Measurements from ENCODE around the gene RAB4B.
A peak's percentile ranks its signal among the peaks of the same experiment; 100 is the strongest.
"Not testable (repeated sequence)": the region's sequence is repeated elsewhere in the genome, so short reads cannot be mapped to it uniquely, and the experiment has no call there.

RAB4B gene

GRCh38 chr19:40826312-40826698 lies 48.3 kb downstream of the RAB4B start:
- H4K8ac ChIP-seq (ENCODE audit: low read depth, low read length); H3K4ac ChIP-seq (ENCODE audit: low read length); H3K36me3 ChIP-seq (replicated peaks in 1 of 2; ENCODE audit: control insufficient read depth in 2 of 2, insufficient read depth in 2 of 2, low read length in 2 of 2); H3K27ac ChIP-seq (replicated peaks; ENCODE audit: low read length); H3K23ac ChIP-seq (ENCODE audit: low read depth, low read length, poor library complexity); H3K18ac ChIP-seq (ENCODE audit: low read length); H2AFZ ChIP-seq (ENCODE audit: low read length); H2BK5ac ChIP-seq (ENCODE audit: low read length); H3K4me2 ChIP-seq (ENCODE audit: insufficient read depth, low read length, poor library complexity, severe bottlenecking); H2BK120ac ChIP-seq (ENCODE audit: low read depth, low read length); H3K4me3 ChIP-seq (ENCODE audit: low read length in 2 of 2); DNase-seq (ENCODE audit: low spot score); H3K27me3 ChIP-seq (ENCODE audit: control insufficient read depth in 3 of 3, insufficient read depth in 3 of 3, low read depth in 1 of 3, low read length in 3 of 3); H2BK12ac ChIP-seq (ENCODE audit: low read length); H2BK15ac ChIP-seq (ENCODE audit: low read length); H4K91ac ChIP-seq (ENCODE audit: low read depth, low read length, poor library complexity); H3K79me1 ChIP-seq (ENCODE audit: low read depth, low read length); H3K9me3 ChIP-seq (replicated peaks in 1 of 2; ENCODE audit: control insufficient read depth in 2 of 2, insufficient read depth in 1 of 2, low read depth in 1 of 2, low read length in 2 of 2); H3K4me1 ChIP-seq (ENCODE audit: control insufficient read depth in 2 of 2, insufficient read depth in 1 of 2, low read depth in 1 of 2, low read length in 2 of 2); H3K14ac ChIP-seq (ENCODE audit: low read length); H2AK5ac ChIP-seq (ENCODE audit: low read depth, low read length); H3K9ac ChIP-seq (ENCODE audit: low read depth, low read length, poor library complexity): not testable (repeated sequence)
- WGBS, 2 donors (ENCODE audit: extremely low coverage in 2 of 2, insufficient read length in 2 of 2, insufficient replicate concordance in 1 of 2), result no CpG with 5 or more reads among the region's 14 CpGs

- H2BK5ac ChIP-seq (ENCODE audit: low read length); H3K9ac ChIP-seq (ENCODE audit: low read depth, low read length, poor library complexity); H3K27me3 ChIP-seq (ENCODE audit: control insufficient read depth in 3 of 3, insufficient read depth in 3 of 3, low read depth in 1 of 3, low read length in 3 of 3); H3K27ac ChIP-seq (replicated peaks; ENCODE audit: low read length); H3K9me3 ChIP-seq (replicated peaks in 1 of 2; ENCODE audit: control insufficient read depth in 2 of 2, insufficient read depth in 1 of 2, low read depth in 1 of 2, low read length in 2 of 2); H2BK12ac ChIP-seq (ENCODE audit: low read length); H4K8ac ChIP-seq (ENCODE audit: low read depth, low read length); DNase-seq (ENCODE audit: low spot score); H3K79me1 ChIP-seq (ENCODE audit: low read depth, low read length); H3K36me3 ChIP-seq (replicated peaks in 1 of 2; ENCODE audit: control insufficient read depth in 2 of 2, insufficient read depth in 2 of 2, low read length in 2 of 2); H3K14ac ChIP-seq (ENCODE audit: low read length); H2BK120ac ChIP-seq (ENCODE audit: low read depth, low read length); H2AK5ac ChIP-seq (ENCODE audit: low read depth, low read length); H2AFZ ChIP-seq (ENCODE audit: low read length); H3K4me2 ChIP-seq (ENCODE audit: insufficient read depth, low read length, poor library complexity, severe bottlenecking); H3K18ac ChIP-seq (ENCODE audit: low read length); H2BK15ac ChIP-seq (ENCODE audit: low read length); H3K4me1 ChIP-seq (ENCODE audit: control insufficient read depth in 2 of 2, insufficient read depth in 1 of 2, low read depth in 1 of 2, low read length in 2 of 2); H3K4ac ChIP-seq (ENCODE audit: low read length): not testable (repeated sequence)
- H3K23ac ChIP-seq (ENCODE audit: low read depth, low read length, poor library complexity), result peak overlapping the region; percentile 12
- peak overlapping the region in 1 of 2 donors; percentile 68 for H3K4me3 ChIP-seq (ENCODE audit: low read length in 2 of 2)
- H4K91ac ChIP-seq (ENCODE audit: low read depth, low read length, poor library complexity), result peak overlapping the region; percentile 18
- WGBS, 2 donors (ENCODE audit: extremely low coverage in 2 of 2, insufficient read length in 2 of 2, insufficient replicate concordance in 1 of 2), result no CpG with 5 or more reads among the region's 29 CpGs
Observed at GRCh38 chr19:40826699-40827385, 48.8 kb downstream of the RAB4B start.

- Histone ChIP-seq H4K8ac (ENCODE audit: low read depth, low read length) (no peak overlapping the region), H3K9ac (ENCODE audit: low read depth, low read length, poor library complexity) (no peak overlapping the region), H3K9me3 (replicated peaks in 1 of 2; ENCODE audit: control insufficient read depth in 2 of 2, insufficient read depth in 1 of 2, low read depth in 1 of 2, low read length in 2 of 2) (peaks cover 0 to 2% of the 10 kb centered on the region in 2 donors), H3K18ac (ENCODE audit: low read length) (no peak overlapping the region), H3K27ac (replicated peaks; ENCODE audit: low read length) (no peak overlapping the region), H3K4ac (ENCODE audit: low read length) (no peak overlapping the region), H2AFZ (ENCODE audit: low read length) (no peak overlapping the region), H4K91ac (ENCODE audit: low read depth, low read length, poor library complexity) (peak overlapping the region; percentile 18), H3K4me3 (ENCODE audit: low read length in 2 of 2) (no peak overlapping the region), H3K23ac (ENCODE audit: low read depth, low read length, poor library complexity) (peak overlapping the region; percentile 12), H3K14ac (ENCODE audit: low read length) (no peak overlapping the region), H2BK5ac (ENCODE audit: low read length) (no peak overlapping the region), H2AK5ac (ENCODE audit: low read depth, low read length) (no peak overlapping the region), H3K4me2 (ENCODE audit: insufficient read depth, low read length, poor library complexity, severe bottlenecking) (no peak overlapping the region), H3K4me1 (ENCODE audit: control insufficient read depth in 2 of 2, insufficient read depth in 1 of 2, low read depth in 1 of 2, low read length in 2 of 2) (peaks cover 0 to 5% of the 10 kb centered on the region in 2 donors), H2BK120ac (ENCODE audit: low read depth, low read length) (no peak overlapping the region), H2BK15ac (ENCODE audit: low read length) (no peak overlapping the region), H3K36me3 (replicated peaks in 1 of 2; ENCODE audit: control insufficient read depth in 2 of 2, insufficient read depth in 2 of 2, low read length in 2 of 2) (peaks cover 6% of the 10 kb centered on the region in 2 donors), H3K79me1 (ENCODE audit: low read depth, low read length) (no peaks in the 10 kb centered on the region), H2BK12ac (ENCODE audit: low read length) (no peak overlapping the region), H3K27me3 (ENCODE audit: control insufficient read depth in 3 of 3, insufficient read depth in 3 of 3, low read depth in 1 of 3, low read length in 3 of 3) (no peaks in the 10 kb centered on the region)
- no peak for DNase-seq (ENCODE audit: low spot score)
- no CpG with 5 or more reads among the region's 22 CpGs for WGBS, 2 donors (ENCODE audit: extremely low coverage in 2 of 2, insufficient read length in 2 of 2, insufficient replicate concordance in 1 of 2)
Observed at GRCh38 chr19:40827386-40828247, 49.6 kb downstream of the RAB4B start.

GRCh38 chr19:40829205-40829604 lies 51.2 kb downstream of the RAB4B start:
- Histone ChIP-seq H3K27ac (replicated peaks; ENCODE audit: low read length) (no peak overlapping the region), H3K9ac (ENCODE audit: low read depth, low read length, poor library complexity) (no peak overlapping the region), H4K8ac (ENCODE audit: low read depth, low read length) (no peak overlapping the region), H3K18ac (ENCODE audit: low read length) (no peak overlapping the region), H3K36me3 (replicated peaks in 1 of 2; ENCODE audit: control insufficient read depth in 2 of 2, insufficient read depth in 2 of 2, low read length in 2 of 2) (peaks cover 6% of the 10 kb centered on the region in 2 donors), H3K4me2 (ENCODE audit: insufficient read depth, low read length, poor library complexity, severe bottlenecking) (no peak overlapping the region), H3K9me3 (replicated peaks in 1 of 2; ENCODE audit: control insufficient read depth in 2 of 2, insufficient read depth in 1 of 2, low read depth in 1 of 2, low read length in 2 of 2) (peaks cover 0 to 2% of the 10 kb centered on the region in 2 donors), H3K4me1 (ENCODE audit: control insufficient read depth in 2 of 2, insufficient read depth in 1 of 2, low read depth in 1 of 2, low read length in 2 of 2) (no peaks in the 10 kb centered on the region), H2BK15ac (ENCODE audit: low read length) (no peak overlapping the region), H2BK12ac (ENCODE audit: low read length) (no peak overlapping the region), H3K14ac (ENCODE audit: low read length) (no peak overlapping the region), H3K27me3 (ENCODE audit: control insufficient read depth in 3 of 3, insufficient read depth in 3 of 3, low read depth in 1 of 3, low read length in 3 of 3) (no peaks in the 10 kb centered on the region), H3K4me3 (ENCODE audit: low read length in 2 of 2) (no peak overlapping the region), H3K4ac (ENCODE audit: low read length) (no peak overlapping the region), H2AFZ (ENCODE audit: low read length) (no peak overlapping the region), H3K79me1 (ENCODE audit: low read depth, low read length) (no peaks in the 10 kb centered on the region), H2BK5ac (ENCODE audit: low read length) (no peak overlapping the region), H3K23ac (ENCODE audit: low read depth, low read length, poor library complexity) (no peak overlapping the region), H4K91ac (ENCODE audit: low read depth, low read length, poor library complexity) (no peak overlapping the region), H2AK5ac (ENCODE audit: low read depth, low read length) (no peak overlapping the region), H2BK120ac (ENCODE audit: low read depth, low read length) (no peak overlapping the region)
- no peak for DNase-seq (ENCODE audit: low spot score)
